Breast epithelium (tissue), 4 donors: ENCODE data around the gene NUP160. TPM values are rescaled to one million over a fixed set of nuclear protein-coding genes. Genes with fewer than 3 reads are reported as not detected.
"Not testable (repeated sequence)": the region's sequence is repeated elsewhere in the genome, so short reads cannot be mapped to it uniquely, and the experiment has no call there.

ENCODE experiments used
- DNase-seq, 2 donors: peaks; one replicate each; pipeline ENCODE4 v3.0.0-alpha.2; 2019; ENCODE audit warnings: low spot score in 2 of 2
- H3K27ac ChIP-seq, 2 donors: fragments of 200-600 bp; sonication (generic) in 1 of 2; one replicate each; pipeline ENCODE4 v1.5.1; 2016 to 2019; ENCODE audit warnings: mild to moderate bottlenecking in 1 of 2
- H3K27me3 ChIP-seq, 2 donors: fragments of 200-600 bp; sonication (generic) in 1 of 2; one replicate each; pipeline versions ENCODE4 v1.5.1 to v1.6.0; 2017 to 2019; ENCODE audit warnings: control low read depth in 1 of 2, mild to moderate bottlenecking in 1 of 2
- H3K36me3 ChIP-seq: fragments of 200-600 bp; one replicate; pipeline ENCODE4 v1.5.1; 2019
- H3K4me1 ChIP-seq, 2 donors: fragments of 200-600 bp; sonication (generic); one replicate each; pipeline ENCODE4 v1.5.1; 2016 to 2019; ENCODE audit warnings: control low read depth in 1 of 2
- H3K4me3 ChIP-seq, 3 donors: fragments of 200-600 bp; sonication (generic); 1 replicate in 2 of 3; 2 replicates in 1 of 3; pipeline ENCODE4 v1.5.1; 2016 to 2019; ENCODE audit warnings: mild to moderate bottlenecking in 3 of 3, moderate library complexity in 2 of 3
- H3K9me3 ChIP-seq, 2 donors: fragments of 200-600 bp; sonication (generic) in 1 of 2; one replicate each; pipeline ENCODE4 v1.5.1; 2016 to 2019; ENCODE audit warnings: control low read depth in 1 of 2
- CTCF ChIP-seq, 3 donors: fragments of 450-650 bp; IDR thresholded peaks; one replicate each; pipeline ENCODE4 v1.5.1; 2016 to 2017; ENCODE audit warnings: antibody characterized with exemption in 3 of 3, mild to moderate bottlenecking in 3 of 3, moderate library complexity in 3 of 3
- POLR2A ChIP-seq: fragments of 450-650 bp; IDR thresholded peaks from one replicate; pipeline ENCODE4 v1.6.1; 2016; ENCODE audit warnings: antibody characterized with exemption, mild to moderate bottlenecking, moderate library complexity
- POLR2AphosphoS5 ChIP-seq, 3 donors: sonication (generic); formaldehyde crosslinking; IDR thresholded peaks; one replicate each; pipeline ENCODE4 v1.6.1; 2017; ENCODE audit warnings: antibody characterized with exemption in 3 of 3
- intact Hi-C: fragments of 100-400 bp; cut with DNase I; formaldehyde crosslinking; loops from one replicate; pipeline ENCODE4 v1.15.1; 2023; ENCODE audit warnings: low total_unique reads
- total RNA-seq, 3 donors: library from RNA; depleted of rRNA; stranded (reverse); fragments of >200 nt; gene quantifications; one replicate each; pipeline ENCODE4 v1.1.0, GENCODE V29; 2016

NUP160 gene
- total RNA-seq, 3 donors from 2014 or later = 28.2 to 41.4 (median 40.6) TPM

- no peaks in the 10 kb centered on the region for H3K36me3 ChIP-seq
These were observed 56.2 kb downstream of the NUP160 start for GRCh38 chr11:47791774-47792430.

GRCh38 chr11:47790017-47790416, 58.1 kb downstream of the NUP160 start:
- H3K4me1 ChIP-seq, H3K9me3 ChIP-seq, DNase-seq, H3K4me3 ChIP-seq, H3K27ac ChIP-seq, H3K27me3 ChIP-seq, H3K36me3 ChIP-seq, intact Hi-C loops: not testable (repeated sequence)

More at GRCh38 chr11:47791774-47792430, 56.2 kb downstream of the NUP160 start:
- TF ChIP-seq POLR2AphosphoS5 (IDR thresholded peaks at IDR 0.05) (no peak), POLR2A (no peak), CTCF (IDR thresholded peaks at IDR 0.05) (no peak)
- no peak for DNase-seq
- Histone ChIP-seq H3K27ac (no peak overlapping the region), H3K4me1 (no peaks in the 10 kb centered on the region), H3K4me3 (no peak overlapping the region), H3K9me3 (no peaks in the 10 kb centered on the region), H3K27me3 (no peaks in the 10 kb centered on the region)
- intact Hi-C loops = loop anchor here (2.0 kb wide), 1 partner anchor 51 kb away; no protein-coding TSS in a partner anchor

- intact Hi-C loops = no loop called here
- Histone ChIP-seq H3K27me3 (no peaks in the 10 kb centered on the region), H3K4me1 (no peaks in the 10 kb centered on the region), H3K36me3 (no peaks in the 10 kb centered on the region), H3K4me3 (no peak overlapping the region), H3K9me3 (no peaks in the 10 kb centered on the region), H3K27ac (no peak overlapping the region)
- no peak for DNase-seq
- no peak for TF ChIP-seq POLR2AphosphoS5 (IDR thresholded peaks at IDR 0.05)
- no peak for TF ChIP-seq CTCF (IDR thresholded peaks at IDR 0.05)
- no peak for TF ChIP-seq POLR2A
These were observed 60.0 kb downstream of the NUP160 start for GRCh38 chr11:47788181-47788580.

- Histone ChIP-seq H3K36me3 (no peaks in the 10 kb centered on the region), H3K27ac (no peak overlapping the region), H3K9me3 (no peaks in the 10 kb centered on the region), H3K27me3 (no peaks in the 10 kb centered on the region), H3K4me1 (no peaks in the 10 kb centered on the region), H3K4me3 (no peak overlapping the region)
- intact Hi-C loops = no loop called here
- TF ChIP-seq POLR2AphosphoS5 (IDR thresholded peaks at IDR 0.05) (no peak), CTCF (IDR thresholded peaks at IDR 0.05) (no peak), POLR2A (no peak)
- no peak for DNase-seq
These were observed 61.8 kb downstream of the NUP160 start for GRCh38 chr11:47786373-47786772.

GRCh38 chr11:47784785-47785381, 63.3 kb downstream of the NUP160 start:
- H3K4me1 ChIP-seq = no peaks in the 10 kb centered on the region
- H3K36me3 ChIP-seq = no peaks in the 10 kb centered on the region
- H3K27ac ChIP-seq = no peak overlapping the region
- no peaks in the 10 kb centered on the region for H3K27me3 ChIP-seq
- H3K4me3 ChIP-seq = no peak overlapping the region
- no peak for DNase-seq
- intact Hi-C loops = no loop called here
- TF ChIP-seq CTCF (IDR thresholded peaks at IDR 0.05) (no peak), POLR2A (no peak)
- H3K9me3 ChIP-seq = no peaks in the 10 kb centered on the region
